Spleen (tissue), 11 donors: ENCODE measurements around the gene NTNG1. TPM values are rescaled to one million over a fixed set of nuclear protein-coding genes. Genes with fewer than 3 reads are reported as not detected.

Source experiments
- DNase-seq: peaks from one replicate; pipeline ENCODE4 v3.0.0-alpha.2; 2020
- H3K27ac ChIP-seq, 8 donors: fragments of 200-600 bp; sonication (generic) in 7 of 8; 1 replicate in 4 of 8; 2 replicates in 4 of 8; pipeline versions ENCODE4 v1.5.0 to v1.8.0; 2016 to 2021; ENCODE audit warnings: inconsistent platforms in 4 of 8, mild to moderate bottlenecking in 4 of 8, moderate library complexity in 1 of 8
- H3K27me3 ChIP-seq, 7 donors: fragments of 200-600 bp; sonication (generic) in 6 of 7; replicated peaks in 1 of 7; 1 replicate in 4 of 7; 2 replicates in 3 of 7; pipeline versions ENCODE4 v1.5.0 to v1.8.0; 2016 to 2021; ENCODE audit warnings: inconsistent platforms in 3 of 7, mild to moderate bottlenecking in 1 of 7
- H3K36me3 ChIP-seq, 6 donors: fragments of 200-600 bp; sonication (generic) in 5 of 6; 1 replicate in 4 of 6; 2 replicates in 2 of 6; pipeline versions ENCODE4 v1.5.0 to v1.8.0; 2016 to 2021; ENCODE audit warnings: inconsistent platforms in 2 of 6
- H3K4me1 ChIP-seq, 6 donors: fragments of 200-600 bp; sonication (generic) in 5 of 6; 1 replicate in 3 of 6; 2 replicates in 3 of 6; pipeline versions ENCODE4 v1.5.0 to v1.8.0; 2016 to 2021; ENCODE audit warnings: inconsistent platforms in 3 of 6
- H3K4me3 ChIP-seq, 8 donors: fragments of 200-600 bp; sonication (generic) in 7 of 8; 1 replicate in 4 of 8; 2 replicates in 4 of 8; pipeline versions ENCODE4 v1.5.0 to v1.8.0; 2016 to 2021; ENCODE audit warnings: inconsistent platforms in 4 of 8, mild to moderate bottlenecking in 4 of 8, moderate library complexity in 2 of 8
- H3K9me3 ChIP-seq, 8 donors: fragments of 200-600 bp; sonication (generic) in 7 of 8; 1 replicate in 4 of 8; 2 replicates in 4 of 8; pipeline versions ENCODE4 v1.5.0 to v1.8.0; 2016 to 2021; ENCODE audit warnings: inconsistent platforms in 4 of 8
- POLR2A ChIP-seq, 3 donors: fragments of 450-650 bp; IDR thresholded peaks; one replicate each; pipeline ENCODE4 v1.5.1; 2017; ENCODE audit warnings: antibody characterized with exemption in 3 of 3, mild to moderate bottlenecking in 1 of 3
- POLR2AphosphoS5 ChIP-seq, 3 donors: sonication (generic); formaldehyde crosslinking; IDR thresholded peaks; one replicate each; pipeline ENCODE4 v1.5.1; 2017; ENCODE audit warnings: antibody characterized with exemption in 3 of 3
- WGBS, 5 donors: extraction: QIAGEN DNeasy Blood & Tissue Kit in 3 of 5; methylation state at CpG; one replicate each; pipeline versions ENCODE4 v1.1.5 to v1.1.7; 2013 to 2018; 5-methylcytosine and 5-hydroxymethylcytosine counted together
- intact Hi-C: fragments of 100-400 bp; cut with DNase I; formaldehyde crosslinking; loops from one replicate; pipeline ENCODE4 v1.15.0; 2023; ENCODE audit warnings: low total_unique reads
- polyA plus RNA-seq, 3 donors: library from polyadenylated mRNA; stranded (reverse); fragments of 200-250 nt; gene quantifications; one replicate each; pipeline ENCODE4 v1.2.1, GENCODE V29; 2013
- total RNA-seq, 7 donors: library from RNA; depleted of rRNA in 3 of 7; stranded (reverse); fragments of >200 nt in 3 of 7; fragmentation: NEBNext Ultra II Directional in 4 of 7; extraction: Animal tissue kit (Norgen Biotek cat#: 25700) in 4 of 7; gene quantifications; one replicate each; pipeline versions ENCODE4 v1.1.0 to v1.2.1, GENCODE V29; 2016 to 2021
- TF ChIP-seq, protein P1 (sequence below), 11 experiments: fragments of 200-600 bp in 7 of 11; fragments of 450-650 bp in 4 of 11; sonication (generic) in 4 of 11; IDR thresholded peaks in 8 of 11; conservative IDR thresholded peaks in 3 of 11; 1 replicate in 7 of 11; 2 replicates in 4 of 11; pipeline versions ENCODE4 v1.4.0 to v1.8.0; 2016 to 2021; ENCODE audit warnings: antibody characterized with exemption in 11 of 11, inconsistent platforms in 4 of 11, mild to moderate bottlenecking in 1 of 11
- donor health status: healthy with polysubstance abuse.
- donor health status: DM: no; HTN: no; CAD: no; lungs with moderate emphysema.
- donor health status: DM: no; HTN: no; CAD: no.
- donor health status: Bipolar disorder and iron deficiency.
- donor health status: healthy.
- donor health status: DM: no; HTN: no; CAD: no.
- donor health status: DM: yes; HTN: yes; CAD: no.

NTNG1 gene
- total and polyA plus RNA-seq, 10 donors, result 0.11 to 2.0 (median 1.1) TPM

DNA sequence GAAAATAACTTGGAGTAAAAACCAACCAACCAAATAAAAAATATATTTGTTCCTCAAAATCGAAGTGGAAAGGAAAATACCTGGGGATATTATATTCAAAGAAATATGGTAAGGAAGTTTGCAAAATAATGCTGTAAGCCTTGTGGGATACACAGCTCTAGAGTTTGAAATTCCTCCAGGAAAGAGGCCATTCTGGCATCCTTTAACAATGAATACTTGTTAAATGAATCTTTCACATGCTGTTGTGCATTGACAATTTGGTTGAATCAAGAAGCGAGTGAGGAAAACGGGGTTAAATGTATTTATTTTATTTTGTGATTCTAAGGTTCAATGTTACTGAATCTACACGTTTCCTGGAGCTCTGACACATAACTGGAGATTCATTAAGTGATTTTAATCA lies 30.5 kb upstream of the NTNG1 start:
- no peaks in the 10 kb centered on the region for H3K27me3 ChIP-seq
- no peaks in the 10 kb centered on the region for H3K9me3 ChIP-seq
- H3K36me3 ChIP-seq, result no peaks in the 10 kb centered on the region
- WGBS, 5 donors, result 56 to 70% (median 63%) methylated on average over 4 of the region's 4 CpGs
- H3K27ac ChIP-seq, result no peak overlapping the region
- DNase-seq, result no peak
- TF ChIP-seq POLR2AphosphoS5 (IDR thresholded peaks at IDR 0.05), result no peak
- TF ChIP-seq POLR2A (IDR thresholded peaks at IDR 0.05), result no peak
- TF ChIP-seq, protein P1, sequence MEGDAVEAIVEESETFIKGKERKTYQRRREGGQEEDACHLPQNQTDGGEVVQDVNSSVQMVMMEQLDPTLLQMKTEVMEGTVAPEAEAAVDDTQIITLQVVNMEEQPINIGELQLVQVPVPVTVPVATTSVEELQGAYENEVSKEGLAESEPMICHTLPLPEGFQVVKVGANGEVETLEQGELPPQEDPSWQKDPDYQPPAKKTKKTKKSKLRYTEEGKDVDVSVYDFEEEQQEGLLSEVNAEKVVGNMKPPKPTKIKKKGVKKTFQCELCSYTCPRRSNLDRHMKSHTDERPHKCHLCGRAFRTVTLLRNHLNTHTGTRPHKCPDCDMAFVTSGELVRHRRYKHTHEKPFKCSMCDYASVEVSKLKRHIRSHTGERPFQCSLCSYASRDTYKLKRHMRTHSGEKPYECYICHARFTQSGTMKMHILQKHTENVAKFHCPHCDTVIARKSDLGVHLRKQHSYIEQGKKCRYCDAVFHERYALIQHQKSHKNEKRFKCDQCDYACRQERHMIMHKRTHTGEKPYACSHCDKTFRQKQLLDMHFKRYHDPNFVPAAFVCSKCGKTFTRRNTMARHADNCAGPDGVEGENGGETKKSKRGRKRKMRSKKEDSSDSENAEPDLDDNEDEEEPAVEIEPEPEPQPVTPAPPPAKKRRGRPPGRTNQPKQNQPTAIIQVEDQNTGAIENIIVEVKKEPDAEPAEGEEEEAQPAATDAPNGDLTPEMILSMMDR (IDR thresholded peaks at IDR 0.05 in 8 of 11, conservative IDR thresholded peaks at IDR 0.05 in 3 of 11), result no peak
- no peak overlapping the region for H3K4me3 ChIP-seq
- H3K4me1 ChIP-seq, result no peaks in the 10 kb centered on the region
- intact Hi-C loops, result no loop called here

DNA sequence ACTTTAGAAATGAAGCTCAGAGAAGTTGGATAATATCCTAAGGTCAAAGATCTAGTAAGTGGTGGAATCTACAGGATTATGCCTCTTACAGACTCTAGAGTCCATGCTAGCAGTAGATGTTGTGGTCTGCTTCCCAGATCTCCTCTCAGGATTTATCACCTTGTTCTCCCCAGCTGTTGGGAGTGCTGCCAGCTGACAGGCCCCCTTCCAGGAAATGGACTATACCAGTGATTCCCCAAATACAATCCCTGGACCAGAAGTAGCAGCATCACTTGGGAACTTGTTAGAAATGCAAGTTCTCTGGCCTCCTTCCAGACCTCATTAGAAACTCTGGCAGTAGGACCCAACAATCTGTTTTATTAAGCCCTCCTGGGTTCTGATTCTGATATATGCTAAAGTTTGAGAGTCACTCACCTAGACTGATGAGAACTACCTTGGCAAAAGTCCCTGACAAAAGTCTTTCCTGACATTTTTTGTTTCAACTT lies 24.5 kb upstream of the NTNG1 start:
- TF ChIP-seq POLR2AphosphoS5 (IDR thresholded peaks at IDR 0.05), result no peak
- TF ChIP-seq, protein P1 (IDR thresholded peaks at IDR 0.05 in 8 of 11, conservative IDR thresholded peaks at IDR 0.05 in 3 of 11), result no peak
- TF ChIP-seq POLR2A (IDR thresholded peaks at IDR 0.05), result no peak
- Histone ChIP-seq H3K9me3 (no peaks in the 10 kb centered on the region), H3K27me3 (peaks cover 0 to 5% (median 0%) of the 10 kb centered on the region in 7 donors), H3K27ac (no peak overlapping the region), H3K36me3 (no peaks in the 10 kb centered on the region), H3K4me1 (no peaks in the 10 kb centered on the region), H3K4me3 (no peak overlapping the region)
- intact Hi-C loops, result no loop called here
- no peak for DNase-seq

DNA sequence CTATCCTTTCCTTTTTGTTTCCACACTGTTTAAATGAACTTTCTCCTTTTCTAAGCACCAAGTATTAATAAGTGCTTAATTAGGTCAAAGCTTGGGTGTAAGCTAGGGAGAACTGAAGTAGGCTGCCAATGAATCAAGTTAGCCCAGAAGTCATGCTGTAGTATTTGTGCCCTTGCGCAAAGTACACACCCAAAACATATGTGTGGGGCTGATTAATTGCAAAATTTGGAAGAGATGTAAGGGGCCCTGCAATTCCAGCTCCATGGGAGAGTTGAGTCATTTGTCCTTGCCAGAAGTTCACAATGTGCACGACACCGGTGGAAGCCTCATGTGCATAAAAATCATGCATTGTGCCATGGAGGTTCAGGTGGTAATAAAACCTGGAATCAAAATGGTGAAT lies 18.6 kb upstream of the NTNG1 start:
- no peak for DNase-seq
- H3K4me3 ChIP-seq, result no peak overlapping the region
- TF ChIP-seq, protein P1 (IDR thresholded peaks at IDR 0.05 in 8 of 11, conservative IDR thresholded peaks at IDR 0.05 in 3 of 11), result no peak
- TF ChIP-seq POLR2AphosphoS5 (IDR thresholded peaks at IDR 0.05) (no peak), POLR2A (IDR thresholded peaks at IDR 0.05) (no peak)
- intact Hi-C loops, result no loop called here
- H3K27me3 ChIP-seq, result no peaks in the 10 kb centered on the region
- WGBS, 5 donors, result 90 to 94% (median 92%) methylated on average over 3 of the region's 3 CpGs
- no peaks in the 10 kb centered on the region for H3K36me3 ChIP-seq
- no peak overlapping the region for H3K27ac ChIP-seq
- H3K4me1 ChIP-seq, result no peaks in the 10 kb centered on the region
- H3K9me3 ChIP-seq, result no peaks in the 10 kb centered on the region

DNA sequence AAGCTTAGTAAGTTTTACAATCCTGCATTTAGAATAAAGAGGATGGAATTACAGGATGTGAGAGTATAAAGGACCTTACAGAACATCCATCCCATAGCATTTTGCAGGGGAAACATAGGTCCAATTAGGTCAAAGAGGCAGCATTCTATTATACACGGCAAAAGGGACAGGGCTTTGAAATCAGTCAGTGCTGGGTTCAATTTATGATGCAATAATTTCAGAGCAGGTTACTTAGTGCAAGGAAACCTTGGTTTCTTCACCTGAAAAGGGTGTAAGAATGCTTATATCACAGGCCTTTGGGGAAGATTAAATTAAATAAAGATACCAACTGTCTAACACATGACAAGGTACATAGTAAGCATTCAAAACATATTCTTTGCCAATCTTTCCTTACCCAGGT lies 17.1 kb upstream of the NTNG1 start:
- DNase-seq, result no peak
- H3K4me1 ChIP-seq, result no peaks in the 10 kb centered on the region
- TF ChIP-seq, protein P1 (IDR thresholded peaks at IDR 0.05 in 8 of 11, conservative IDR thresholded peaks at IDR 0.05 in 3 of 11), result no peak
- TF ChIP-seq POLR2AphosphoS5 (IDR thresholded peaks at IDR 0.05) (no peak), POLR2A (IDR thresholded peaks at IDR 0.05) (no peak)
- 80 to 89% (median 82%) methylated on average over 1 of the region's 1 CpG for WGBS, 5 donors
- no peaks in the 10 kb centered on the region for H3K9me3 ChIP-seq
- H3K36me3 ChIP-seq, result no peaks in the 10 kb centered on the region
- H3K4me3 ChIP-seq, result no peak overlapping the region
- H3K27me3 ChIP-seq, result peaks cover 0 to 10% (median 0%) of the 10 kb centered on the region in 7 donors
- intact Hi-C loops, result no loop called here
- no peak overlapping the region for H3K27ac ChIP-seq
